ENCODE measurements around the gene IGSF9B. TPM values are rescaled to one million over a fixed set of nuclear protein-coding genes. Genes with fewer than 3 reads are reported as not detected.

IGSF9B gene
- total RNA-seq, 1 experiment from 2014 or later = 2.2 TPM

GRCh38 chr11:133907841-133908241 lies 48.9 kb downstream of the IGSF9B start:
- ChIA-PET CTCF (no interaction called here), POLR2A (interaction anchor here (0.5 kb wide), 1 partner anchor 9 kb away, joined by 5 read pairs; no protein-coding TSS in a partner anchor)
- Histone ChIP-seq H3K27me3 (ENCODE audit: control insufficient read depth, insufficient read depth, low read length) (no peaks in the 10 kb centered on the region), H3K4me1 (ENCODE audit: control insufficient read depth, insufficient read depth, low read length) (no peaks in the 10 kb centered on the region), H3K9me3 (ENCODE audit: control insufficient read depth, insufficient read depth, low read depth, low read length) (no peaks in the 10 kb centered on the region), H3K36me3 (ENCODE audit: control insufficient read depth, insufficient read depth, low read length) (no peaks in the 10 kb centered on the region), H3K4me3 (ENCODE audit: low read depth in 2 of 2, low read length in 2 of 2) (no peak overlapping the region), H3K27ac (ENCODE audit: low read length) (no peak overlapping the region)
- in situ Hi-C loops (cut with HindIII; ENCODE audit: low pct_unique_long_range_greater_than_20kb, low sequenced_read_pairs) (no loop called here), intact Hi-C loops (cut with micrococcal nuclease; ENCODE audit: unreplicated experiment) (no loop called here)
- DNase-seq (ENCODE audit: low read depth, low spot score) (no peak), ATAC-seq (no peak)
- no peak for TF ChIP-seq POLR2AphosphoS5 (IDR thresholded peaks at IDR 0.05; ENCODE audit: low read depth, low read length)
- no peak for TF ChIP-seq TCF7L2 (IDR thresholded peaks at IDR 0.05; ENCODE audit: low read depth, low read length)
- TF ChIP-seq SIN3A (IDR thresholded peaks at IDR 0.05; ENCODE audit: borderline replicate concordance, insufficient read depth, low read depth, low read length) = no peak
- no peak for TF ChIP-seq REST (IDR thresholded peaks at IDR 0.05; ENCODE audit: insufficient read depth in 1 of 2, low read depth in 2 of 2, low read length in 1 of 2)
- TF ChIP-seq CTCF (IDR thresholded peaks at IDR 0.05) = no peak
- BruUV-seq (replicated peaks) = no TSS peak

- ChIA-PET CTCF (no interaction called here), POLR2A (no interaction called here)
- Histone ChIP-seq H3K4me1 (ENCODE audit: control insufficient read depth, insufficient read depth, low read length) (no peaks in the 10 kb centered on the region), H3K9me3 (ENCODE audit: control insufficient read depth, insufficient read depth, low read depth, low read length) (no peaks in the 10 kb centered on the region), H3K27me3 (ENCODE audit: control insufficient read depth, insufficient read depth, low read length) (no peaks in the 10 kb centered on the region), H3K27ac (ENCODE audit: low read length) (no peak overlapping the region), H3K36me3 (ENCODE audit: control insufficient read depth, insufficient read depth, low read length) (no peaks in the 10 kb centered on the region), H3K4me3 (ENCODE audit: low read depth in 2 of 2, low read length in 2 of 2) (no peak overlapping the region)
- no peak for TF ChIP-seq SIN3A (IDR thresholded peaks at IDR 0.05; ENCODE audit: borderline replicate concordance, insufficient read depth, low read depth, low read length)
- TF ChIP-seq REST (IDR thresholded peaks at IDR 0.05; ENCODE audit: insufficient read depth in 1 of 2, low read depth in 2 of 2, low read length in 1 of 2) = no peak
- TF ChIP-seq CTCF (IDR thresholded peaks at IDR 0.05) = no peak
- TF ChIP-seq TCF7L2 (IDR thresholded peaks at IDR 0.05; ENCODE audit: low read depth, low read length) = no peak
- DNase-seq (ENCODE audit: low read depth, low spot score) (no peak), ATAC-seq (no peak)
- intact Hi-C loops (cut with micrococcal nuclease; ENCODE audit: unreplicated experiment) (no loop called here), in situ Hi-C loops (cut with HindIII; ENCODE audit: low pct_unique_long_range_greater_than_20kb, low sequenced_read_pairs) (no loop called here)
- BruUV-seq (replicated peaks) = no TSS peak
Observed at GRCh38 chr11:133907216-133907615, 49.6 kb downstream of the IGSF9B start.

Data from Panc1 (cell line).